Fibroblast of lung (primary cell): ENCODE data around the gene TRAF2. TPM values are rescaled to one million over a fixed set of nuclear protein-coding genes. Genes with fewer than 3 reads are reported as not detected.

ENCODE experiments used
- DNase-seq, 2 donors: peaks; one replicate each; pipeline versions ENCODE4 v3.0.0 to v3.0.0-alpha.2; 2010; ENCODE audit warnings: low read depth in 2 of 2
- H2AFZ ChIP-seq: 2 replicates; pipeline ENCODE4 v1.5.1; 2012; ENCODE audit warnings: low read length, control low read depth, inconsistent platforms
- H3K27ac ChIP-seq: 2 replicates; pipeline ENCODE4 v1.5.1; 2011; ENCODE audit warnings: low read length, control low read depth; ENCODE audit not compliant: insufficient read depth
- H3K27me3 ChIP-seq: 2 replicates; pipeline ENCODE4 v1.5.1; 2011; ENCODE audit warnings: mild to moderate bottlenecking, low read length; ENCODE audit not compliant: control insufficient read depth, insufficient read depth
- H3K36me3 ChIP-seq: 2 replicates; pipeline ENCODE4 v1.5.1; 2011; ENCODE audit warnings: low read length; ENCODE audit not compliant: control insufficient read depth, insufficient read depth
- H3K4me1 ChIP-seq: 2 replicates; pipeline ENCODE4 v1.5.1; 2011; ENCODE audit warnings: low read length; ENCODE audit not compliant: control insufficient read depth, insufficient read depth; ENCODE audit errors: extremely low read depth
- H3K4me2 ChIP-seq: 2 replicates; pipeline ENCODE4 v1.5.1; 2011; ENCODE audit warnings: low read length, control low read depth; ENCODE audit not compliant: insufficient read depth; ENCODE audit errors: extremely low read depth
- H3K4me3 ChIP-seq, 4 experiments: fragments of 200-600 bp in 1 of 4; sonication (generic) in 1 of 4; replicated peaks in 1 of 4; 2 replicates each; pipeline ENCODE4 v1.5.1; 2011 to 2016; ENCODE audit warnings: low read length in 4 of 4, low read depth in 3 of 4, mild to moderate bottlenecking in 3 of 4, control low read depth in 2 of 4, inconsistent platforms in 1 of 4, mixed read lengths in 1 of 4; ENCODE audit not compliant: insufficient read depth in 1 of 4; ENCODE audit errors: control extremely low read depth in 1 of 4
- H3K79me2 ChIP-seq: 2 replicates; pipeline ENCODE4 v1.5.1; 2012; ENCODE audit warnings: mild to moderate bottlenecking, low read length, inconsistent platforms; ENCODE audit not compliant: control insufficient read depth, insufficient read depth
- H3K9ac ChIP-seq: 2 replicates; pipeline ENCODE4 v1.5.1; 2011; ENCODE audit warnings: mild to moderate bottlenecking, low read length, control low read depth; ENCODE audit not compliant: insufficient read depth
- H3K9me3 ChIP-seq: 2 replicates; pipeline ENCODE4 v1.5.1; 2012; ENCODE audit warnings: low read depth, low read length; ENCODE audit not compliant: control insufficient read depth, insufficient read depth
- H4K20me1 ChIP-seq: 2 replicates; pipeline ENCODE4 v1.5.1; 2011; ENCODE audit warnings: low read length; ENCODE audit not compliant: control insufficient read depth, insufficient read depth; ENCODE audit errors: extremely low read depth
- EZH2 ChIP-seq: IDR thresholded peaks from 2 replicates; pipeline ENCODE4 v1.5.1; 2012; ENCODE audit warnings: low read length, control low read depth, mild to moderate bottlenecking; ENCODE audit errors: missing control alignments
- polyA plus RNA-seq, 2 donors: library from polyadenylated mRNA; depleted of rRNA in 1 of 2; stranded (reverse) in 1 of 2; unstranded in 1 of 2; fragments of >200 nt; gene quantifications; 2 replicates each; pipeline ENCODE4 v1.2.1, GENCODE V29; 2011 to 2012; ENCODE audit warnings: missing spikeins in 1 of 2
- total RNA-seq: library from RNA; depleted of rRNA; stranded (reverse); fragments of >200 nt; gene quantifications from 2 replicates; pipeline ENCODE4 v1.2.1, GENCODE V29; 2014
- TF ChIP-seq, protein P1 (sequence below), 2 donors: IDR thresholded peaks in 1 of 2; conservative IDR thresholded peaks in 1 of 2; 1 replicate in 1 of 2; 2 replicates in 1 of 2; pipeline ENCODE4 v1.5.1; 2011 to 2012; ENCODE audit warnings: low read length in 2 of 2, control low read depth in 1 of 2, inconsistent platforms in 1 of 2, low read depth in 1 of 2, mild to moderate bottlenecking in 1 of 2

Gene TRAF2
- total and polyA plus RNA-seq, 2 donors (not counting 1 experiment from before 2014, with no cell fraction given): 3.7 to 8.4 TPM

DNA sequence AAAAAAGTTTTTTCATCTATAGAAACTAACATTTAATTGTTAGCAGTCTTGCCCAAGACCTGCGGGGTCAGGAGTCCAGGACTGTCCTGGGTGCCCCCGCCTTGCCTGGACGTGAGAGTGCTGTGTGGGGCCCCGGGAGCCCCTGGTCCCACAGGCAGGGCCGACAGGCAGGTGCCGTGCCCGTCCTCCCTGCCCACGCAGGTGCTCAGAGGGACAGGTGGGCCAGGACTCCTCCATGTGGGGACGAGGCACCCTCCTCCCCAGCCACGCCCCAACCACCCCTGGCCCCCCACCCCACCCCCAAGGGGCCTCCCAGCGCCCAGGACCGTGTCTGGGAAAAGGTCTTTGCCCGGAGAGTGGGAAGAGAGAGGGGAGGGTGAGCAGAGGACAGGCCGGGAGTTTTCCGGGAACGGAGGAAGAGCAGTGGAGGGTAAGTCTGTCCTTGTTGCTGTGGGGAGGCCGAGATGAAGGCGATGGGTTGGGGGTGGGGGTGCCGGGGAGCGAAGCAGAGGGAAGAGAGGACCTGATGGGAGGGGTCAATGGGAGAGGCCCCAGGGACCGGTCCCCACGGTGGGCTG, 63.0 kb downstream of the TRAF2 start:
- no peaks in the 10 kb centered on the region for H3K4me1 ChIP-seq
- H2AFZ ChIP-seq: peak overlapping the region; percentile 70
- H3K9ac ChIP-seq: peak overlapping the region; percentile 40
- H3K79me2 ChIP-seq: no peaks in the 10 kb centered on the region
- no peaks in the 10 kb centered on the region for H3K27me3 ChIP-seq
- no peaks in the 10 kb centered on the region for H3K36me3 ChIP-seq
- no peak overlapping the region for H3K27ac ChIP-seq
- H3K4me2 ChIP-seq: peak overlapping the region; percentile 89
- H3K4me3 ChIP-seq: peak overlapping the region; percentile 42 to 61 (median 48)
- H3K9me3 ChIP-seq: no peaks in the 10 kb centered on the region
- no peak for TF ChIP-seq EZH2
- TF ChIP-seq, protein P1, sequence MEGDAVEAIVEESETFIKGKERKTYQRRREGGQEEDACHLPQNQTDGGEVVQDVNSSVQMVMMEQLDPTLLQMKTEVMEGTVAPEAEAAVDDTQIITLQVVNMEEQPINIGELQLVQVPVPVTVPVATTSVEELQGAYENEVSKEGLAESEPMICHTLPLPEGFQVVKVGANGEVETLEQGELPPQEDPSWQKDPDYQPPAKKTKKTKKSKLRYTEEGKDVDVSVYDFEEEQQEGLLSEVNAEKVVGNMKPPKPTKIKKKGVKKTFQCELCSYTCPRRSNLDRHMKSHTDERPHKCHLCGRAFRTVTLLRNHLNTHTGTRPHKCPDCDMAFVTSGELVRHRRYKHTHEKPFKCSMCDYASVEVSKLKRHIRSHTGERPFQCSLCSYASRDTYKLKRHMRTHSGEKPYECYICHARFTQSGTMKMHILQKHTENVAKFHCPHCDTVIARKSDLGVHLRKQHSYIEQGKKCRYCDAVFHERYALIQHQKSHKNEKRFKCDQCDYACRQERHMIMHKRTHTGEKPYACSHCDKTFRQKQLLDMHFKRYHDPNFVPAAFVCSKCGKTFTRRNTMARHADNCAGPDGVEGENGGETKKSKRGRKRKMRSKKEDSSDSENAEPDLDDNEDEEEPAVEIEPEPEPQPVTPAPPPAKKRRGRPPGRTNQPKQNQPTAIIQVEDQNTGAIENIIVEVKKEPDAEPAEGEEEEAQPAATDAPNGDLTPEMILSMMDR (conservative IDR thresholded peaks at IDR 0.05 in 1 of 2, IDR thresholded peaks at IDR 0.05 in 1 of 2; ENCODE audit: low read depth in 1 of 2, low read length in 2 of 2): no peak
- no peaks in the 10 kb centered on the region for H4K20me1 ChIP-seq
- no peak for DNase-seq

DNA sequence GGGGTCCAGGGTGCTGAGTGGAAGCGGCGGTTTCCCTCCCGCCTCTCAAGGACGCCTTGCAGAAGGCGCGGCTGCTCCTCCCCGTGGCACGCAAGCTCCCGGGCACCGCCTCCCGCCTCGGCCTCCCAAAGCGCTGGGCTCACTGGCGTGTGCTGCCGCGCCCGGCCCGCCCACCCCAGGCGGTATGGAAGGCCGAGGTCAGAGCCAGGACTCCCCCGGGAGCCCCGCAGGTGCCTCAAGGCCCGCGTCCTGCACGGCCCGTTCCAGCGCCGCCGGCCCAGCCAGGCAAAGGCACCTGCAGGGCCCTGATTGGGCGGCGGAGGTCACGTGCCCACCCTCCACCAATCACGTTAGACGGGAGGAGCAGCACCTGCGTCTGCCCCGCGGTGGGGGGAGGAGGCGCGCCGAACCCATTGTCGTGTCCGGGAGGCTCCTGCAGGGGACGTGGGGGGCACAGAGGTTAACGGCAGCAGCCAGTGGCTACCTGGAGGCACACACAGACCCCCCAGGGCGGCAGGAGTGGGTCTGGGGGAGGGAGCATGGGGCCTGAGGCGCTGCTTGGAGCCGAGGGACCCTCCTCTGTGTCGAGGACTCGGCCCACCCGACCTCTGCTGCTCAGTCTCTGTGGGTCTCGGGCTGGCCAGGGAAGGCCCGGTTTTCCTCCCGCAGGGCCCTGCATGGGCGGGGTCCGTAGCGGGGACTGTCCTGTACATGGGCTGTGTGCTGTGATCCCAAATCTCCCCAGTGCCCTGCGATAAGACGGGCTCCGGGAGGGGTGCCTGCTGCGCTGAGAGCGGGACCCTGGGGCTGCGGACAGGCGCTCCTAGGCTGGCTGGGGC, 63.7 kb downstream of the TRAF2 start:
- TF ChIP-seq EZH2: no peak
- TF ChIP-seq, protein P1 (conservative IDR thresholded peaks at IDR 0.05 in 1 of 2, IDR thresholded peaks at IDR 0.05 in 1 of 2; ENCODE audit: low read depth in 1 of 2, low read length in 2 of 2): no peak
- Histone ChIP-seq H3K4me2 (peak overlapping the region; percentile 89), H2AFZ (peak overlapping the region; percentile 70), H3K27ac (no peak overlapping the region), H3K4me3 (peak overlapping the region; percentile 47 to 61 (median 48)), H3K9me3 (no peaks in the 10 kb centered on the region), H3K79me2 (no peaks in the 10 kb centered on the region), H3K36me3 (no peaks in the 10 kb centered on the region), H3K4me1 (no peaks in the 10 kb centered on the region), H3K27me3 (no peaks in the 10 kb centered on the region), H4K20me1 (no peaks in the 10 kb centered on the region), H3K9ac (peak overlapping the region; percentile 40)
- DNase-seq: peak; percentile 72 to 73

DNA sequence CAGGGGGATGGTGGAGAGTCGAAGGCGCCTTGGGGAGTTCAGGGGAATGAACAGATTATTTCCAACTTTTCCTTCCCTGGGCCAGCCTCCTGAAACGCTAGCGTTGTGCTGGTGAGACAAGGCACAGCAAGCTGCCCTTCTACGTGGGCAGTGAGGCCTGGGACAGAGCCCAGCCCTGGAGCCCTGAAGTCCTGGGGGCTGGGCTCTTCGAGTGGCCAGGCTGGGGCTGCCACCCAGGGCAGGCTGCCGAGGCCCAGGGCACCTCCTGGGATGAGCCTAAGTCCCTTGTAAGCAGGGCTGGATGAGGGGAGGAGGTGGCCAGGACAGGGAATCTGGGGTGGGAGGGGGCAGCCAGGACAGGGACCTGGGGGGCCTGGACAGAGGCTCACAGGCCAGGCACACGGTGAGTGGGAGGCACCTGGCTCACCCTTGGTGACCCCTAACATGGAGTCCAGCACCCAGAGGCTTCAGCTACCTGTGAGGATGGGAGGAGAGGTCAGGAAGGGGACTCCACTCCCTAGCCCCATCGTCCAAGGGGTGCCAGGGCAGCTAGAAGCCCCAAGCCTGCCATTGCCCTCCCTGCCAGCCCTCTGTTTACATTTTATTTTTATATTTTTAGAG, 64.5 kb downstream of the TRAF2 start:
- Histone ChIP-seq H3K4me1 (no peaks in the 10 kb centered on the region), H3K9me3 (no peaks in the 10 kb centered on the region), H3K79me2 (no peaks in the 10 kb centered on the region), H3K4me2 (peak overlapping the region; percentile 1), H3K27me3 (no peaks in the 10 kb centered on the region), H3K9ac (no peak overlapping the region), H3K27ac (no peak overlapping the region), H2AFZ (no peak overlapping the region), H4K20me1 (no peaks in the 10 kb centered on the region), H3K36me3 (no peaks in the 10 kb centered on the region), H3K4me3 (peak overlapping the region in 1 of 4 experiments; percentile 61)
- DNase-seq: no peak
- TF ChIP-seq, protein P1 (conservative IDR thresholded peaks at IDR 0.05 in 1 of 2, IDR thresholded peaks at IDR 0.05 in 1 of 2; ENCODE audit: low read depth in 1 of 2, low read length in 2 of 2): no peak
- TF ChIP-seq EZH2: no peak
